Measurements from ENCODE around the gene SHANK1. TPM values are rescaled to one million over a fixed set of nuclear protein-coding genes. Genes with fewer than 3 reads are reported as not detected.
A peak's percentile ranks its signal among the peaks of the same experiment; 100 is the strongest.

Gene SHANK1
- total and polyA plus RNA-seq, 2 of the 13 experiments (the other 11 are each of a cell fraction or from before 2014, with no cell fraction given), result not detected

- no peaks in the 10 kb centered on the region for H4K20me1 ChIP-seq (ENCODE audit: insufficient read depth, low read length)
- no peak overlapping the region for H3K9ac ChIP-seq (ENCODE audit: insufficient read depth, low read depth, low read length)
- no peak overlapping the region for H3K4me2 ChIP-seq (ENCODE audit: low read depth, low read length)
- H3K36me3 ChIP-seq (replicated peaks in 1 of 2; ENCODE audit: control insufficient read depth in 1 of 2, insufficient read depth in 2 of 2, low read length in 2 of 2), result no peaks in the 10 kb centered on the region
- CTCF ChIA-PET (ENCODE audit: low intra/inter-chr PET ratio, low total read pairs), result no interaction called here
- 7% methylated on average over 3 of the region's 14 CpGs for WGBS (ENCODE audit: low lambda C conversion rate)
- BruUV-seq (replicated peaks), result no TSS peak
- TF ChIP-seq ZBTB44 (CRISPR knock-in tag; IDR thresholded peaks at IDR 0.05) (no peak), ZNF296 (CRISPR knock-in tag; conservative IDR thresholded peaks at IDR 0.05) (no peak), ZSCAN20 (CRISPR knock-in tag; IDR thresholded peaks at IDR 0.05; ENCODE audit: borderline replicate concordance) (no peak), ZSCAN5A (CRISPR knock-in tag; IDR thresholded peaks at IDR 0.05; ENCODE audit: borderline replicate concordance) (no peak), TBX2 (CRISPR knock-in tag; IDR thresholded peaks at IDR 0.05; ENCODE audit: borderline replicate concordance) (no peak), RFXANK (CRISPR knock-in tag; IDR thresholded peaks at IDR 0.05) (no peak), AFF4 (CRISPR knock-in tag; IDR thresholded peaks at IDR 0.05) (no peak), PHF20 (CRISPR knock-in tag; IDR thresholded peaks at IDR 0.05) (no peak), ZNF251 (CRISPR knock-in tag; IDR thresholded peaks at IDR 0.05) (no peak), POGK (CRISPR knock-in tag; conservative IDR thresholded peaks at IDR 0.05) (no peak), PCBP1 (IDR thresholded peaks at IDR 0.05; ENCODE audit: borderline replicate concordance, low read depth, low read length) (no peak), FOXO4 (CRISPR knock-in tag; conservative IDR thresholded peaks at IDR 0.05) (no peak), TEAD2 (CRISPR knock-in tag; IDR thresholded peaks at IDR 0.05) (no peak), SRY (CRISPR knock-in tag; IDR thresholded peaks at IDR 0.05) (no peak), ZNF850 (CRISPR knock-in tag; conservative IDR thresholded peaks at IDR 0.05) (no peak), PITX1 (CRISPR knock-in tag; IDR thresholded peaks at IDR 0.05) (no peak)
- DNase-seq (ENCODE audit: low spot score) (no peak), ATAC-seq (peak; percentile 40), FAIRE-seq (no peak)
- no peaks in the 10 kb centered on the region for H3K4me1 ChIP-seq (ENCODE audit: insufficient read depth, low read length)
- H3K27ac ChIP-seq (ENCODE audit: extremely low read length, insufficient read depth, low read length), result no peak overlapping the region
- H2AFZ ChIP-seq (ENCODE audit: low read length), result no peak overlapping the region
- peaks cover 2 to 7% of the 10 kb centered on the region in 2 experiments; a peak in 2 of 5 replicates for H3K27me3 ChIP-seq (ENCODE audit: control insufficient read depth in 1 of 2, insufficient read depth in 2 of 2, low read length in 2 of 2)
- POLR2A ChIA-PET, result no interaction called here
- in situ Hi-C loops (cut with HindIII; ENCODE audit: extremely low pct_ligation_motif_present, low pct_unique_long_range_greater_than_20kb), result no loop called here
- H3K79me2 ChIP-seq (ENCODE audit: insufficient read depth, low read length), result no peaks in the 10 kb centered on the region
- H3K4me3 ChIP-seq (replicated peaks in 1 of 3; ENCODE audit: insufficient read depth in 1 of 3, low read depth in 2 of 3, low read length in 3 of 3), result no peak overlapping the region
- H3K9me3 ChIP-seq (ENCODE audit: low read length), result peaks cover 17% of the 10 kb centered on the region
- intact Hi-C loops (cut with micrococcal nuclease; ENCODE audit: unreplicated experiment), result no loop called here
Observed at GRCh38 chr19:50629801-50630200, 89.8 kb downstream of the SHANK1 start.

Data from HepG2 (cell line).